Measurements from ENCODE around the gene TMEM170B. TPM values are rescaled to one million over a fixed set of nuclear protein-coding genes. Genes with fewer than 3 reads are reported as not detected.
A peak's percentile ranks its signal among the peaks of the same experiment; 100 is the strongest.

TMEM170B gene
- total RNA-seq, 1 donor from 2014 or later = 0.53 TPM

GRCh38 chr6:11598687-11599086, 61.1 kb downstream of the TMEM170B start:
- Histone ChIP-seq H3K27ac (no peak overlapping the region), H3K4me3 (no peak overlapping the region), H3K36me3 (no peaks in the 10 kb centered on the region), H3K9me3 (no peaks in the 10 kb centered on the region), H3K4me1 (peaks cover 0 to 9% of the 10 kb centered on the region in 2 donors), H3K27me3 (no peaks in the 10 kb centered on the region)
- intact Hi-C loops (cut with DNase I) = no loop called here
- DNase-seq (ENCODE audit: low spot score in 2 of 2) = no peak
- no peak for TF ChIP-seq CTCF (IDR thresholded peaks at IDR 0.05)

GRCh38 chr6:11600251-11600650, 62.7 kb downstream of the TMEM170B start:
- Histone ChIP-seq H3K9me3 (no peaks in the 10 kb centered on the region), H3K4me1 (peaks cover 0 to 9% of the 10 kb centered on the region in 2 donors), H3K36me3 (no peaks in the 10 kb centered on the region), H3K27ac (peak overlapping the region; percentile 56 to 60), H3K27me3 (no peaks in the 10 kb centered on the region), H3K4me3 (no peak overlapping the region)
- no peak for TF ChIP-seq CTCF (IDR thresholded peaks at IDR 0.05)
- no peak for DNase-seq (ENCODE audit: low spot score in 2 of 2)
- intact Hi-C loops (cut with DNase I) = loop anchor here (10.0 kb wide), 2 partner anchors 165 to 885 kb away; no protein-coding TSS in a partner anchor

DNA sequence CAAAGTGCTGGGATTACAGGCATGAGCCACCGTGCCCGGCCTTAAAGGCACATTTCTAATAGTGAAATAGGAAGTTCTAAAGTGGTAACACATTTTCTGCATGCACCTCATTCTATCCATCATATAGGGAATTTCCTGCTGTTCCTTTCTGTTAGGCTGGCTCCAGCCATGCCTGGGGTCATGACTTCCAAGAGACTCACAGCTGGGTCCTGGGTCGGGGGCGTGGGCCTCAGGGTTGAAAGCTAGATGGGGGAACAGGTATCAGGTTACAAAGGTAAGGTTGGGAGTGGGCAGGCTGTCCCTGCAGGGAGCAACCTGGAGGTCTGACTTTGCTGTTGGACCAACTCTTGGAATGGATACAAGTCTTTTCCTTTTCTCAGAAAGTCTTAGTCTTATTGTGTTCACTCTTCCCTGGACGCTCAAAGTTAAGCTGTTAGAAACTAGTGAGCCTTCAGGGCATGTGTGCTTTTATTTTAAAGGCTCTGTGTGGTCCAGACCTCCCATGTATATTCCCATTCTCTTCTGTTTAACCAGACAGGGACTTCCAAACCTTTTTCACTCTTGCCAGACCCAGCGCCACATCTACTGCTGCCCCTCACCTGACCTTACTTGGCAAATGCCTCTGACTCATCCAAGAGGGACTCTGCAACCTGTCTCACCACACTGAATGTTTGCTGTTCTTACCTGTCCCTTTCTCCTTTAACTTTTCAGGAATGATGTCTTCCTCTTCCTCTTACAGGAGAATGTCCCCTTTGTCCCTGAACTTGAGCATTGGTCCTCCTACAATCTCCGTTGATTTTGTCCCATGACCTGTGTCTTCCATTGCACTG, 64.4 kb downstream of the TMEM170B start:
- peak overlapping the region in 1 of 2 donors; percentile 38 for H3K27ac ChIP-seq
- H3K36me3 ChIP-seq = no peaks in the 10 kb centered on the region
- DNase-seq (ENCODE audit: low spot score in 2 of 2) = no peak
- TF ChIP-seq CTCF (IDR thresholded peaks at IDR 0.05) = no peak
- H3K4me1 ChIP-seq = peaks cover 2 to 27% of the 10 kb centered on the region in 2 donors
- H3K27me3 ChIP-seq = no peaks in the 10 kb centered on the region
- H3K9me3 ChIP-seq = no peaks in the 10 kb centered on the region
- intact Hi-C loops (cut with DNase I) = loop anchor here (10.0 kb wide), 2 partner anchors 163 to 883 kb away; no protein-coding TSS in a partner anchor
- H3K4me3 ChIP-seq = no peak overlapping the region

DNA sequence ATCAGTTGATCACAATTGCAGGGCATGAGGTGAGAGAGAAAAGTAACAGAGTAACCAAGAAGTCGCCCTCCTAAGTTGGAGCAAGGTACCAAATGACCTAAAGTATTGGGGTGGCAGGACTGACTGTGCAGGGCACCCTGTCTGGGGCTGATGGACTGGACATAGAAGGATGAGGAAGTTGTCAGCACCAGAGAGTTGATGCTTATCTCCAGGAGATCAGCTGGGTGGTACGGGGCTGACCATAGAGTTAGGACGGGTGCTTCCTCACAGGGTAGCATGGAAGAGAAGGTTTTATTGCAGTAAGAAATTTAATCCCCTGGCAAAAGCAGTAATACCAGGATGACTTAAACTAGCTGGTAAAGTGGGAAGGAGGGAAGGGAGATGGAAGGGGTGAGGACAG, 66.7 kb downstream of the TMEM170B start:
- Histone ChIP-seq H3K27ac (no peak overlapping the region), H3K9me3 (no peaks in the 10 kb centered on the region), H3K4me3 (no peak overlapping the region), H3K4me1 (peaks cover 9 to 37% of the 10 kb centered on the region in 2 donors), H3K27me3 (no peaks in the 10 kb centered on the region), H3K36me3 (no peaks in the 10 kb centered on the region)
- intact Hi-C loops (cut with DNase I) = loop anchor here (10.0 kb wide), 2 partner anchors 161 to 881 kb away; no protein-coding TSS in a partner anchor
- TF ChIP-seq CTCF (IDR thresholded peaks at IDR 0.05) = no peak
- no peak for DNase-seq (ENCODE audit: low spot score in 2 of 2)

DNA sequence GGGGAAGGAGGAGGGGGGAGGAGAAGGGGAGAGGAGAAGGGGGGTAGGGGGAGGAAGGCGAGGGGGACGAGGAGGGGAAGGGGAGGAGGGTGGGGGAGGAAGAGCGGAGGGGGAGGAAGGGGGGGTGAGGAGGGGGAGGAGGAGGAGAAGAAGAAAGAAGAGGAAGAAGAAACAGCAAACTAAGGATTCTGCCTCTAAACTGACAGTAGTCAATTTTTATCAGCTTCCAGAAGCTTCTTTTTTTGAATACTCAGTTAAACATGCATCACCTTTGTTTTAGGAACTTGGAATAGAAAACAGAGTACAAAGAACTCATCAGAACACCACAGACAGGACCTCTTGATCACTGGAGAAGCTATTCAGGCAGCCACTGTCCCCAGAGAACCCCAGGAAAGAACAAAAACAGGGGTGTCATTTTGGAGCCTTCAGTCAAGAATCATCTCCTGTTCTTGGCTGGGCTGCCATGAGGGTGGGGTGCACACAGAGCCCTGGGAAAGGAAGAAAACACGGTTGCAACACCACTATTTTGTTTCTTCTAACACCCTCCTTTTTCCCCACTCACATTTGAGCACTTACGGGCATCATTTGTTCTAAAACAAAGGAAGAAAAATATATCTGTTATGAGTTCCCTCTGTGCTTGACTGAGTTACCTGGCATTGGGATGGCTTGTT, 67.4 kb downstream of the TMEM170B start:
- intact Hi-C loops (cut with DNase I) = loop anchor here (5.0 to 10.0 kb wide), 3 partner anchors 160 to 880 kb away; partner anchors contain the start of gene HIVEP1
- Histone ChIP-seq H3K36me3 (no peaks in the 10 kb centered on the region), H3K9me3 (no peaks in the 10 kb centered on the region), H3K27ac (peak overlapping the region in 1 of 2 donors; percentile 42), H3K4me1 (peaks cover 12 to 41% of the 10 kb centered on the region in 2 donors), H3K27me3 (no peaks in the 10 kb centered on the region), H3K4me3 (no peak overlapping the region)
- no peak for TF ChIP-seq CTCF (IDR thresholded peaks at IDR 0.05)
- DNase-seq (ENCODE audit: low spot score in 2 of 2) = no peak
